Stimulated activated effector memory CD8-positive, alpha-beta T cell treated with anti-CD3 and anti-CD28 coated beads, Interleukin-12 subunit alpha, Interleukin-12 subunit beta, amount 100 ng/mL, for 72 hours (primary cell): Measurements from ENCODE around the gene MED13L.

Experiments used
- ATAC-seq: fragments of 150-1000 bp; cut with Tn5 transposase; 2 replicates; pipeline ENCODE4 v1.10.0; 2021
- DNase-seq, 2 donors: peaks; one replicate each; pipeline ENCODE4 v3.0.0; 2021 to 2022; ENCODE audit warnings: low spot score in 2 of 2
- H3K27ac Mint-ChIP-seq: one replicate; pipeline ENCODE4 v1.8.0; 2022; ENCODE audit warnings: mild to moderate bottlenecking, mixed read lengths
- H3K36me3 Mint-ChIP-seq: one replicate; pipeline ENCODE4 v1.8.0; 2022; ENCODE audit warnings: mild to moderate bottlenecking, mixed read lengths
- H3K4me1 Mint-ChIP-seq: one replicate; pipeline ENCODE4 v1.8.0; 2022; ENCODE audit warnings: mixed read lengths
- H3K4me3 Mint-ChIP-seq: one replicate; pipeline ENCODE4 v1.8.0; 2022; ENCODE audit warnings: mild to moderate bottlenecking, mixed read lengths
- H3K9me3 Mint-ChIP-seq: one replicate; pipeline ENCODE4 v1.8.0; 2022; ENCODE audit warnings: mixed read lengths

MED13L gene

DNA sequence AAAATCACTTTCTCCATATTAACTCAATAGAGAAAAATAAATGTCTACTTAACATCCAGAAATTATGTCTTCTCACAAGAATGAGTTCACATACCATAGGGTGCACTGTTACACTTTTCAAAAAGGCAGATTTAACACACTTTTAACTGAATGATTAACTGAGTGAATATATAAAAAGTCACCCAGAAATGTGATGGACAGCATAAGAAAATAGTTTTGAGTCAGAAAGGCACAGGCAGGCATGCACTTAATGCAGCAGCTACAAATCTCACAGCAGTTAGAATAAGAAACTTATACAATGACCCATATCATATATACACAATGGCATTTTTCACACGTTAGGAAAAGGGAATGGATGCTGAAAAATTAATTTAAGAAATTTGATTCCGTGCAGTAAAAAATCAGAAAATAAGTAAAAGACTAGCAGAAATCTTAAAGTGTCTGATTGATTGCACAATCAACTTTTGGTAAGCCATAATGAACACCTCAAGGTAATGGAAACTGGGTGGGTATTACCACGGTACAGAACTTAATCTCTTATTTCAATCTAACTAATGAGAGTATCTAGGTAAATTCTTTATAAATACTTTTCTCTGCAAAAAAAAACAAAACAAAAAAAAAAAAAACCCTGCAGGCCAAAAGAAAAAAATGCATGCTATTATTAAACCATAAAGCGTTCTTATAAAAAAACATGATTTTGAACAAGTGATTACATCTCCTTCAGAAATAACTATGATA, 3.5 kb downstream of the MED13L start:
- H3K4me3 Mint-ChIP-seq = no peak overlapping the region
- no peak for DNase-seq
- no peaks in the 10 kb centered on the region for H3K9me3 Mint-ChIP-seq
- H3K4me1 Mint-ChIP-seq = peaks cover 24% of the 10 kb centered on the region
- no peak overlapping the region for H3K27ac Mint-ChIP-seq
- H3K36me3 Mint-ChIP-seq = peaks cover 17% of the 10 kb centered on the region
- no peak for ATAC-seq

DNA sequence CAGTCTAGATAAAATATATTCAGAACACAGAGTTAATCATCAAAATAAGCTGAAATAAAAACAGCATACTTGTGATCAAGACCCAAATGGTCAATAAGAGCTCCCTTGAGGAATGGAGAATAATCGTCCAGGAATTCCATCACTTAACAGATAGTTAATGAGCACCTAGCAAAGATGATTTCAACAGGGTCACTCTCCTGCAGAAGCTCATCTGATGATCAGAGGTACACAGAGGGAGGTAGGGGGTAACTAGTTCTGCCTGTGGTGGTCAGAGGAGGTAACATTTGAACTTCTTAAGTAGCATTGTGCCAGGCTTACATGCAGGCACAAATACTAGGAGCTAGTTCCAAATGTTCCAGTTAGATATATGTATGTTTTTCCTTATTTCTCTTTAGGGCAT, 9.5 kb downstream of the MED13L start:
- no peaks in the 10 kb centered on the region for H3K36me3 Mint-ChIP-seq
- no peaks in the 10 kb centered on the region for H3K9me3 Mint-ChIP-seq
- ATAC-seq (no peak), DNase-seq (no peak)
- peaks cover 6% of the 10 kb centered on the region for H3K4me1 Mint-ChIP-seq
- H3K4me3 Mint-ChIP-seq = no peak overlapping the region
- no peak overlapping the region for H3K27ac Mint-ChIP-seq

DNA sequence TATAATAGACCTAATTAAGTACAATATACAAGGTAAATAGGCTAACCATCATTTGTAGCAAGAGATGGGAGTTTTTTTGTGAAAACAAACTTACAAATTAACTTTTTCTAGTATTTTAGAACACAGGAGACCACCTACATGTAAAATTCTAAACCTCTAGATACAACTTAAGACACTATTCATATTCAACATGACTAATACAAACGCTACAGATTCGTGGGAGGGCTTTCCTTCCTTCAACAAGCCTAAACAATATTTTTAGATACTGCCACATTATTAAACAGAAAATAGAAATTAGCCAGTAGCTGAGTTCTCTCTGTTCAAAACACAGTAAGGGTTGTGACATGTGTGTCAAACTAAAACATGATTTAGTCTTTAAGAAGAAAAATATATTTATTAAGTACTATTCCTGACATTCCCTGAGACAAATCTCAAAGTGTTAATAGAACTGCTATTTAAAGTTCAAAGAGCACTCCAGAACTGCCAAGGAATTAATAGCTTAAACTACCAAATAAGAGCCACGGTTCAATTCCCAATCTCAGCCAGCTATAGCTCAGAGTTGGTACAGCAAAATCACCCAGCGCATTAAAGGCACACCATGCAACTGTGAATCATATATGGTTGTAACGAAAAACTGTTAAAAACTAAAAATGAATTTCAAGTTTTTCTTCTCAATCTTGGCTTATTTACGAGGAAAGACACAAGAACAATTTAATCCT, 10.7 kb downstream of the MED13L start:
- peaks cover 2% of the 10 kb centered on the region for H3K4me1 Mint-ChIP-seq
- DNase-seq = no peak
- H3K36me3 Mint-ChIP-seq = no peaks in the 10 kb centered on the region
- no peak overlapping the region for H3K4me3 Mint-ChIP-seq
- no peak for ATAC-seq
- H3K9me3 Mint-ChIP-seq = no peaks in the 10 kb centered on the region
- no peak overlapping the region for H3K27ac Mint-ChIP-seq

DNA sequence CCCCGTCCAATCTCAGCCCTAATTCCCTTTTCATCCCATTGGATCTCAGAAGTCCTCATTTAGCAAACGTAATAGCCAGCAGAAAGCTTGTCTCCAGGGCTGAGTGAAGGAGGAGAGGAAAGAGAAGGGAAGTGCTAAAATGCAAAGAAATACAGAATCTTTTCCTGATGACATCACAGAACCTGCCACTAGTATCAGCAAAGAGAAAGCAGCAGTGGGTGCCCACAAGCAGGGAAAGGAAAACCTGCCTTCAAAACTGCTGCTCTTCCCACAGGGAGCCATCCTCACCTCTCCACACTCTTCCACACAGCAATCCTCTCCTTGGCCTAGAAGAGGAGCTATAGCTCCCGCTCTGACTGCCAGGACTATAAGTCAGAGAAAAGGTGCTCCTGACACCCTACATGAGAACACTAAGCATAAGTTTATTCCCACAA, 11.3 kb downstream of the MED13L start:
- Mint-ChIP-seq H3K4me3 (no peak overlapping the region), H3K27ac (no peak overlapping the region), H3K9me3 (no peaks in the 10 kb centered on the region), H3K4me1 (peaks cover 7% of the 10 kb centered on the region), H3K36me3 (no peaks in the 10 kb centered on the region)
- no peak for ATAC-seq
- no peak for DNase-seq

DNA sequence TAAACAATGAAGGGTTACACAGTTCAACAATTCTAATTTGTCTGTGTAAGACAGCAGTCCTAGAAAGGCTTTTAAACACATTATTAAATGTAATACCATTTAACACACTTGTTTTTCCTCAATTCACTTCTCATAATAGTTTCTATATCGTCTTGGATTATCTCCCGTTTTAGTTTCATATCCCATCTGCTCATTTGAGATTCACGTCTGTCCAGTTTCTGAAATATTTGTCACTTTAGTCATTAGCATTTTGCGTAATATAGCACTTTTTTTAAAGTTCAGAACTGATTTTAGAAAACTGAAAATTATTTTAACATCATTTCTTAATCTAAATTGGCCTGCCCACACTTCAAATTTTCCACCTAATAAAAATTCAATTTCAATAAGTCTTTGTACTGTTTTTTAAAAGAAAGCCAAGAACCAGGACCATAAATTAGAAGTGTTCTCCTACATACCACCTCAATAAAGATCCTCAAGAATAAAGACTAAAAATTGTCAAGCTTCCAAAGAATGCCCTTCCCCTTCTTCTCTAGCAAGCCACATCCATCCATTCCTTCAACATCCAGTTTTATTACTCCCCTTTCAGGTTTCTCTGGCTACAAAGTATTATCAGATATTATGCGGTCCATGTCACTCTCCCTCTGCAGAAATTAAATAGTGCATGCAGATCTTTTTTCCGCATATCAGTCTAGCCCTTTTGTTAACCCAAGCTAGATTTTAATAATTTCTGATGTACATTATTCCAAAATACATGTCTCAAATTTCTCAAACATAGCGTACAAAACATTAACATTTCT, 11.9 kb downstream of the MED13L start:
- H3K27ac Mint-ChIP-seq = no peak overlapping the region
- peaks cover 13% of the 10 kb centered on the region for H3K4me1 Mint-ChIP-seq
- no peaks in the 10 kb centered on the region for H3K36me3 Mint-ChIP-seq
- no peak overlapping the region for H3K4me3 Mint-ChIP-seq
- DNase-seq = no peak
- H3K9me3 Mint-ChIP-seq = no peaks in the 10 kb centered on the region
- ATAC-seq = no peak

DNA sequence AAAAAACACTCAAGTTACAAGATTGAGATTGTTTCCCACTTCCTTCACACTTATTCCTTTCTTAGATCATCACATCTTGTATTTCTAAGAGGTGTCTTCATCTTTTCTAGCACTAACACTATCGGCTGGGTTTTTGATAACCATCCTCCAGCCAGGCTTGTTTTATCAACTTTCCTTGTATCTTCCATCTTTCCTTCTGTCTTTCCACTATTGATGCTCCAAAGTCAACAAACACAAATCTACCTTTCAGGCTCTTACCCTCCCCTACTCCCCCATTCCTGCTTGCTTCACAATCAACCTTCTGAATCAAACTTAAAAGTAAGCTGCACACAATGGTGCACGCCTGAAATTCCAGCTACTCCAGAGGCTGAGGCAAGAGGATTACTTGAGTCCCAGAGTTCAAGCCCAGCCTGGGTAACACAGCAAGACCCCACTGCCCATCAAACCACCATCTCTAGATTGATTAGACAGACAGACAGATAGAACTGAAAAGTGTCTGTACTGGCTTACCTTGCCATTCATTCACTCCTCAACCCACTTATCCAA, 12.9 kb downstream of the MED13L start:
- no peak for DNase-seq
- H3K4me1 Mint-ChIP-seq = peaks cover 23% of the 10 kb centered on the region
- no peak overlapping the region for H3K4me3 Mint-ChIP-seq
- no peaks in the 10 kb centered on the region for H3K36me3 Mint-ChIP-seq
- ATAC-seq = no peak
- no peaks in the 10 kb centered on the region for H3K9me3 Mint-ChIP-seq
- no peak overlapping the region for H3K27ac Mint-ChIP-seq

DNA sequence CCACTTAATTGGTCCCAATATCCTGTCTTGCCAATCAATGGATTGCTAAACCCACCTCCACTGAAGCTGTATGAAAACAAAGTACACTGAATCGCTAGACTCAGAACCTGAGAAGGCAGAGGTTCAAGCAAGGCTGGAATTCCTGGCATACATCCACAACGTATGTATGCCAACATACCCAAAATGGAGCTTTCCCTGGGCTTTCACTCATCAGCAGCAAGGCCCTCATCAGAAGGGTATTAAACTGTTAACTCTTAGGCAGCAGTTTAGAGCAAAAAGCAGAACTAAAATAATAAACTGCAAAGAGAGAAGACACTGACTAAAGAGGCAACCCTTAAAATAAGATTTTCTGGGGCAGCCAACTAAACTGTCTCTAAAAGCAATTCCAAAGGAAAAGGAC, 13.6 kb downstream of the MED13L start:
- DNase-seq = no peak
- Mint-ChIP-seq H3K36me3 (no peaks in the 10 kb centered on the region), H3K27ac (no peak overlapping the region), H3K9me3 (no peaks in the 10 kb centered on the region), H3K4me3 (no peak overlapping the region), H3K4me1 (peaks cover 24% of the 10 kb centered on the region)
- ATAC-seq = no peak

DNA sequence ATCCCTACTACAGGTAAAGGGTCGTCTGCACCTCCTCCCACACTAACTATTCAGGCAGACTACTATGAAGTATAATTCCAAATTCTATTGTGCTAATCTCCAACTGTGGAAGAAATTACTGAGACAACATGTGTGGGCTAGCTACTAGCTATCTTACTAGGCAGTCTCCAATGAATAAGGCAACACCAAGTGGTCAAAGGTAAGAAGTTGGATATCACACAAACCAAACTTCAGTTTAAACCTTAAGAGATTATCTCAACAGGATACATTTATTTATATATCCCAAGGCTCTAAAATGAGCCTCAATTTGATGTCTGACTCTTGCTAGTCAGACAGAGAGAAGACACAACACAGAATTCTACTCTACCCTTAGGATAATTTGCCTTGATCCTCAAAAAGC, 14.1 kb downstream of the MED13L start:
- no peaks in the 10 kb centered on the region for H3K9me3 Mint-ChIP-seq
- ATAC-seq = no peak
- H3K36me3 Mint-ChIP-seq = no peaks in the 10 kb centered on the region
- H3K27ac Mint-ChIP-seq = no peak overlapping the region
- H3K4me3 Mint-ChIP-seq = no peak overlapping the region
- no peak for DNase-seq
- peaks cover 24% of the 10 kb centered on the region for H3K4me1 Mint-ChIP-seq

DNA sequence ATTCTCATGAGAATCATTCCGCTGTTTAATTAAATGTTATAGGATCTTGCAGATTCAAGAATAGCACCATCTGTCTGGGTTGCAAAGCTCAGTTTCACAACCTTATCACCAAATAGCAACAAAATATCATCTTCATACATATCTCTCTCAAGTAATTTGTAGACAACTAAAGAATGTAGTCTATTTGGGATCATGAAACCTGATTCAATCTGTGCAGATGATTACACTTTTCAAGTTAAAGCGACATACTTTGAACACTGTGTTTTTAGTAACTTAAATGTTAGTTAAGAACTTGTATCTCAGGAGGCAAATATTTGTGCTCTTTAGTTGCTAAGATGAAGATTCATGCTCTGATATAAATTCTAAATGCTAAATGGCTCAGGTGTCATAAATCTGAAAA, 14.8 kb downstream of the MED13L start:
- H3K9me3 Mint-ChIP-seq = no peaks in the 10 kb centered on the region
- ATAC-seq = no peak
- no peak for DNase-seq
- H3K4me3 Mint-ChIP-seq = no peak overlapping the region
- H3K4me1 Mint-ChIP-seq = peaks cover 27% of the 10 kb centered on the region
- no peak overlapping the region for H3K27ac Mint-ChIP-seq
- H3K36me3 Mint-ChIP-seq = no peaks in the 10 kb centered on the region

DNA sequence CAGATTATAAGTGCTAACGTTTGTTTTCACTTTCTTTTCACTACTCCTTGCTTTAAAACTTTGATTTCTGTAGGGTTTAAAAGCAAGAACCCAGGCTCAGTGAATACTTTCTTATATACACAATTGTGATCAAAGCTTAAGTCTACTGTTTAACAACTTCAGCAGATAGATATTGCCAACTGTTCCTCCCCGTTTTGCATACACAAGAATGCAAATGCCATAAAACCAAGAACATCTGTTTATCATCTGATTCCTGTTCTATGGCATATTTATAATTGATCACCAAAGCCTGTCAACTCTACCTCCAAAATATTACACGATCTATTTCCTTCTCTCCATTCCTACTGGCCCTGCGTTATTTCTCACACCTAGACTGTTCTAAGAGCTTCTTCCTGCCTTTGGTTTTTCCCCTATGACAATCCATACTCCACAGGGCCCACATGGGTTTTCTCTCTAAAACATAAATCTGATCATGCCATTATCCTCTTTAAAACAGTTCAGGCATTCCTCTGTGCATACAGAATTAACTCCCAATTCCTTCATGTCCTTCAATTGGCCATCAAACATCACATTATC, 15.9 kb downstream of the MED13L start:
- peaks cover 35% of the 10 kb centered on the region for H3K4me1 Mint-ChIP-seq
- DNase-seq = no peak
- no peak overlapping the region for H3K27ac Mint-ChIP-seq
- no peak for ATAC-seq
- no peaks in the 10 kb centered on the region for H3K36me3 Mint-ChIP-seq
- H3K9me3 Mint-ChIP-seq = no peaks in the 10 kb centered on the region
- no peak overlapping the region for H3K4me3 Mint-ChIP-seq

DNA sequence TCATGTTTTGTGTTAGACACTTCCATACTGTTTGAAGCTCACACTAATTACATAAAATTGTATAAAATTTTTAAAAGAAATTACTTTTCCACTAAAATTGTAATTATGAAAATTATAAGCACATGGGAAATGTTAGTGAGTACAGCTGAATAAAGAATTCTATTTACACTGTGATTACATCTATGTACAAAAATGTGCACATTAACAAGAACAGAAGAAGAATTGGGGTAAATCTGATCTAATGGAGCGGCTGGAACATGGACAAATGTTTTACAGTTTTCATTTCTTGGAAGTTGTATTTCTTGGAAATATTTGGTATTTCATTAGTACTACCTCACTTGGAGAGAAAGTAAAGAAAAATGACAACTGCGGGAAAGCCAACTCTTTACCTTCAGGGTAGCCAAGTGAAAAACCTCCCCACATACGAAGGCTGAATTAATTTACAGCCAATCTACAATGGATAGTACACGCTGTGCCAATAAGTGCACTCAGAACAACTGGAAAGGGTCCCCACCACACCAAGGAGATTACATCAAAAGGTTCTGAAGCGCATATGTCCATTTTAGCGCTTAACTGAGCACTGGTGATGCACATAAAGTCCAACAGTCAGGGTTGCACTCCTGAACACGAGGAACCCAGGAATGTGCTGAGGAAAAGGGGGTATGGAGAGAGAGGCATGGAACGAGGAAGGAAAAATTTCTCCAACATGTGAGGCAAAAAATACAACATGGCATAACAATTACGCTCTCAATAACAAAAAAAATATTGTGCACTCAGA, 17.5 kb downstream of the MED13L start:
- no peak overlapping the region for H3K27ac Mint-ChIP-seq
- H3K36me3 Mint-ChIP-seq = no peaks in the 10 kb centered on the region
- H3K4me3 Mint-ChIP-seq = no peak overlapping the region
- no peak for DNase-seq
- H3K4me1 Mint-ChIP-seq = peaks cover 37% of the 10 kb centered on the region
- H3K9me3 Mint-ChIP-seq = no peaks in the 10 kb centered on the region
- no peak for ATAC-seq

DNA sequence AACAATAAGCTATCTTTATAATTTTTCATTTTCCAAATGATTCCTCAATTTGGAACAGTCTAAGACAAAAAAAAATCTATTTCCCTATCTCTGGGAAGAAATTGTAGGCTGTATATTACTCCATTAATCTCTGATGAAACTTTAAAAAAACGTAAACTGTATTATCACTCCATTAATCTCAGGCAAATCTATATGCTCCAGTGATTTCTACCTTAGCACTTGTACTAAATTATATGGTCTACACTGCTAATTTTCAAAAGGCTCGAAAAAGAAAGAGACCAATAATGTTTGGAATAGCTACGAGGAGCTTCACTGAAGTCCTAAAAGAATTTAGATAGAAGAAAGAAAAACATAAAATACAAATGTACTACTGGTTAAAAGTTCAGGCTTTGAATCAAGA, 19.7 kb downstream of the MED13L start:
- H3K4me3 Mint-ChIP-seq = no peak overlapping the region
- DNase-seq (no peak), ATAC-seq (no peak)
- H3K9me3 Mint-ChIP-seq = no peaks in the 10 kb centered on the region
- H3K27ac Mint-ChIP-seq = no peak overlapping the region
- no peaks in the 10 kb centered on the region for H3K36me3 Mint-ChIP-seq
- peaks cover 43% of the 10 kb centered on the region for H3K4me1 Mint-ChIP-seq

DNA sequence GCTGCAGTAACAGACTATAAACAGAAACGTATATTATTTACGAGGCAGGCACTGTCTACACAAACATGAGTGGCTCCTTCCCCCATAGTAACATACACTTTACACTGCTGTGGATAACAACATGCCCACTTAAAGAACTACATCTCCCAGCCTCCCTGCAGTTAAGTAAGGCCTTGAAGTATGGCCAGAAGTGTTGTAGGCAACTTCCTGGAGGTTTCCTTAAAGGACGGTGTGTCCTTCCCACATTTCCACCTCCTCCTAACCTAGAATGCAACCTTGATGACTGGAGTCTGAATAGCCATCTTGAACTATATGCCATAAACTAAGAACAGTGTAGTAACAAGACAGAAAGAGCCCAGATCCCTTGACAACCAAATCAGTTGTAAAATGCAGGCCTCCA, 20.3 kb downstream of the MED13L start:
- H3K9me3 Mint-ChIP-seq = peaks cover 4% of the 10 kb centered on the region

DNA sequence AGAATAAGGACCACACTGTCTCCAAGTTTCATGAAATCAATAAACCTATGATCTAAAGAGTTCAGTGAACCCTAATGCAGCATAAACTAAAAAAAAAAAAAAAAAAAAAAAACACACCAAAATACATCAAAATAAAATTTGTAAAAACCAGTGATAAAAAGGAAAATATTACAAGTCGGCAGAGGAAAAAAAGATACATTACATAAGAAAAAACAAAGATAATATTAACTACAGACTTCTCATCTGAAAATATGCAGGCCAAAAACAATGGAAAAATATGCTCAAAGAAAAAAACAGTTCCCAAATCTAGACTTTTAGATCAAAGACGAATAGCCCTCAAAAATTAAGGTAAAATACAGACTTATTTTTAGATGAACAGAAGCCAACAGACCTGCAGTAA, 27.6 kb downstream of the MED13L start:
- H3K4me1 Mint-ChIP-seq = peaks cover 52% of the 10 kb centered on the region
- no peak for ATAC-seq
- DNase-seq = no peak
- H3K9me3 Mint-ChIP-seq = peaks cover 8% of the 10 kb centered on the region
- H3K4me3 Mint-ChIP-seq = no peak overlapping the region
- peaks cover 8% of the 10 kb centered on the region for H3K36me3 Mint-ChIP-seq
- no peak overlapping the region for H3K27ac Mint-ChIP-seq

More for the DNA sequence above, 20.3 kb downstream of the MED13L start:
- no peak for DNase-seq
- Mint-ChIP-seq H3K4me1 (peaks cover 48% of the 10 kb centered on the region), H3K27ac (peak overlapping the region; percentile 32), H3K4me3 (no peak overlapping the region), H3K36me3 (no peaks in the 10 kb centered on the region)
- ATAC-seq = no peak
